PC-9 (cell line): ENCODE data around the gene INPP4A. TPM values are rescaled to one million over a fixed set of nuclear protein-coding genes. Genes with fewer than 3 reads are reported as not detected.

ENCODE experiments used
- BruUV-seq: library from RNA; stranded (reverse); fragments of 400-500 nt; replicated peaks from 2 replicates; lab custom pipeline; 2021; lab: Mats Ljungman, UMichigan
- CTCF ChIA-PET: fragments of 300-600 bp; sonication (Branson Sonifier 250); formaldehyde crosslinking; loops from one replicate; lab custom pipeline; 2022; ENCODE audit warnings: antibody characterized with exemption; lab: Charles Lee
- POLR2A ChIA-PET: fragments of 300-600 bp; sonication (Branson Sonifier 250); formaldehyde crosslinking; loops from one replicate; lab custom pipeline; 2022; ENCODE audit warnings: antibody characterized with exemption; ENCODE audit not compliant: unreplicated experiment; lab: Charles Lee
- DNase-seq, 2 experiments: peaks; one replicate each; pipeline versions ENCODE4 v3.0.0 to v3.0.0-alpha.2; 2015 to 2022; ENCODE audit warnings: mixed read lengths in 1 of 2
- H2AFZ ChIP-seq: fragments of 200-600 bp; sonication (generic); 2 replicates; pipeline ENCODE4 v1.8.1; 2017; ENCODE audit warnings: antibody characterized with exemption
- H3F3A ChIP-seq: fragments of 200-600 bp; sonication (generic); 2 replicates; pipeline ENCODE4 v1.8.1; 2017; ENCODE audit warnings: antibody characterized with exemption, mild to moderate bottlenecking, low read depth; ENCODE audit not compliant: insufficient read depth
- H3K27ac ChIP-seq: fragments of 200-600 bp; sonication (generic); 2 replicates; pipeline ENCODE4 v1.6.1; 2016; ENCODE audit warnings: mixed run types
- H3K27me3 ChIP-seq: fragments of 200-600 bp; sonication (generic); 2 replicates; pipeline ENCODE4 v1.6.1; 2016; ENCODE audit warnings: low read depth, mixed run types; ENCODE audit not compliant: insufficient read depth
- H3K36me3 ChIP-seq: fragments of 200-600 bp; sonication (generic); 2 replicates; pipeline ENCODE4 v1.6.1; 2016; ENCODE audit warnings: low read depth, mixed run types
- H3K4me1 ChIP-seq: fragments of 200-600 bp; sonication (generic); replicated peaks from 2 replicates; pipeline ENCODE4 v1.6.1; 2016; ENCODE audit warnings: mixed run types; ENCODE audit not compliant: insufficient read depth
- H3K4me2 ChIP-seq: fragments of 200-600 bp; sonication (generic); 2 replicates; pipeline ENCODE4 v1.6.1; 2017; ENCODE audit warnings: mixed run types
- H3K4me3 ChIP-seq: fragments of 200-600 bp; sonication (generic); 2 replicates; pipeline ENCODE4 v1.6.1; 2016; ENCODE audit warnings: mixed run types
- H3K79me2 ChIP-seq: fragments of 200-600 bp; sonication (generic); 2 replicates; pipeline ENCODE4 v1.6.1; 2017; ENCODE audit warnings: low read depth, mixed run types
- H3K9me2 ChIP-seq: fragments of 200-600 bp; sonication (generic); 2 replicates; pipeline ENCODE4 v1.8.1; 2017; ENCODE audit warnings: mild to moderate bottlenecking; ENCODE audit not compliant: insufficient read depth
- H3K9me3 ChIP-seq: fragments of 200-600 bp; sonication (generic); 2 replicates; pipeline ENCODE4 v1.8.1; 2016; ENCODE audit warnings: low read depth; ENCODE audit not compliant: insufficient read depth
- H4K20me1 ChIP-seq: fragments of 200-600 bp; sonication (generic); 2 replicates; pipeline ENCODE4 v1.8.1; 2017; ENCODE audit not compliant: insufficient read depth
- EZH2 ChIP-seq: fragments of 200-600 bp; sonication (generic); IDR thresholded peaks from 2 replicates; pipeline ENCODE4 v1.8.0; 2017; ENCODE audit warnings: antibody characterized with exemption, low read depth
- intact Hi-C: fragments of 100-400 bp; cut with micrococcal nuclease; formaldehyde crosslinking; loops from one replicate; pipeline ENCODE4 v1.10.0; 2022; ENCODE audit not compliant: unreplicated experiment
- total RNA-seq: library from RNA; stranded (reverse); gene quantifications from 2 replicates; pipeline ENCODE4 v1.2.3, GENCODE V29; 2021
- TF ChIP-seq, protein P1 (sequence below): fragments of 200-600 bp; sonication (generic); conservative IDR thresholded peaks from 2 replicates; pipeline ENCODE4 v1.6.1; 2017; ENCODE audit warnings: mixed run types, antibody characterized with exemption, mild to moderate bottlenecking, moderate library complexity

The INPP4A gene
- total RNA-seq, 1 experiment from 2014 or later = 52.9 TPM

DNA sequence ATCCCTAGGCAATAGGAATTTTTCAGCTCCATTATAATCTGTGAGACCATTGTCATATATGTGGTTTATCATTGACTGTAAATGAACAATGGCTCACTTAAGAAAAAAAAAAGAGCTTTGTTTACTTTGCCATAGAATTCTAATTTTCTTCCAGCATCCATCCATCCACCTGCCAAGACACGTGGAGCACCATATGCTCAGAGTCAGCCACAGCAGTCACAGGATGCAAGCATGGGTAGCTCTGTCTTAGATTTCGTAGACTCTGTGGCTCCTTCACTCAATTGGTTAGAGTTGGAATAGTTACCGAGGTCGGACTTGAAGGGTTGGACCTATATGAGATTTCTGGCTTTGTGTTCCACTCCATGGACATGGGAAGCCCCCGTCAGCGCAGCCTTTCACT, 88.1 kb downstream of the INPP4A start:
- Histone ChIP-seq H3K9me2 (no peaks in the 10 kb centered on the region), H3K4me1 (no peaks in the 10 kb centered on the region), H2AFZ (no peak overlapping the region), H3K36me3 (no peaks in the 10 kb centered on the region), H3F3A (no peaks in the 10 kb centered on the region), H3K79me2 (no peaks in the 10 kb centered on the region), H3K27me3 (no peaks in the 10 kb centered on the region), H3K4me3 (no peak overlapping the region), H3K4me2 (no peak overlapping the region), H3K27ac (no peak overlapping the region), H4K20me1 (no peaks in the 10 kb centered on the region), H3K9me3 (no peaks in the 10 kb centered on the region)
- no TSS peak for BruUV-seq
- DNase-seq = no peak
- TF ChIP-seq, protein P1, sequence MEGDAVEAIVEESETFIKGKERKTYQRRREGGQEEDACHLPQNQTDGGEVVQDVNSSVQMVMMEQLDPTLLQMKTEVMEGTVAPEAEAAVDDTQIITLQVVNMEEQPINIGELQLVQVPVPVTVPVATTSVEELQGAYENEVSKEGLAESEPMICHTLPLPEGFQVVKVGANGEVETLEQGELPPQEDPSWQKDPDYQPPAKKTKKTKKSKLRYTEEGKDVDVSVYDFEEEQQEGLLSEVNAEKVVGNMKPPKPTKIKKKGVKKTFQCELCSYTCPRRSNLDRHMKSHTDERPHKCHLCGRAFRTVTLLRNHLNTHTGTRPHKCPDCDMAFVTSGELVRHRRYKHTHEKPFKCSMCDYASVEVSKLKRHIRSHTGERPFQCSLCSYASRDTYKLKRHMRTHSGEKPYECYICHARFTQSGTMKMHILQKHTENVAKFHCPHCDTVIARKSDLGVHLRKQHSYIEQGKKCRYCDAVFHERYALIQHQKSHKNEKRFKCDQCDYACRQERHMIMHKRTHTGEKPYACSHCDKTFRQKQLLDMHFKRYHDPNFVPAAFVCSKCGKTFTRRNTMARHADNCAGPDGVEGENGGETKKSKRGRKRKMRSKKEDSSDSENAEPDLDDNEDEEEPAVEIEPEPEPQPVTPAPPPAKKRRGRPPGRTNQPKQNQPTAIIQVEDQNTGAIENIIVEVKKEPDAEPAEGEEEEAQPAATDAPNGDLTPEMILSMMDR = no peak
- no peak for TF ChIP-seq EZH2
- CTCF ChIA-PET = interaction anchor here (0.5 kb wide), 1 partner anchor 44 kb away, joined by 3 read pairs; no protein-coding TSS in a partner anchor
- intact Hi-C loops = no loop called here
- POLR2A ChIA-PET = interaction anchor here (0.6 kb wide), 1 partner anchor 691 kb away, joined by 3 read pairs; no protein-coding TSS in a partner anchor

DNA sequence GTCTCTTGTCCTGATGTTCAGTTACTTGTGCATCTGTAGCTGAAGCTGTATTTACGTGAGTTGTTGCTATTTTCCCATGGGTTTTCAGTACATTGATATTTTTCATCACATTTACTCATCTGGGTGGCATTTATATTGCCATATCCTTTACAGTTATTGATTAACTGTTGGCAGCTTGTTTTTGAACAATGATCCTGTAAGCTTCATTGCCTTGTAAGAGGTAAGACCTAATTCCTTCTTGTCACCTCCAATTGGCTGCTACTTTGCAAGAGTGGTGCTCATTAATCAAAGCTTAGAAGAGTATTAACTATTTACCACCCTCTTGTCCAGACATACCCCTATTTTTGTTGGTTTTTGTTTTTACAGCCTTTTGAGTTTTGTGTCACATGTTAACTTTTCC, 88.9 kb downstream of the INPP4A start:
- TF ChIP-seq EZH2 = no peak
- TF ChIP-seq, protein P1 = no peak
- Histone ChIP-seq H3K27me3 (no peaks in the 10 kb centered on the region), H3K79me2 (no peaks in the 10 kb centered on the region), H3K27ac (no peak overlapping the region), H4K20me1 (no peaks in the 10 kb centered on the region), H3K9me2 (no peaks in the 10 kb centered on the region), H3K9me3 (no peaks in the 10 kb centered on the region), H3K36me3 (no peaks in the 10 kb centered on the region), H3K4me2 (no peak overlapping the region), H3K4me3 (no peak overlapping the region), H3F3A (no peaks in the 10 kb centered on the region), H3K4me1 (no peaks in the 10 kb centered on the region), H2AFZ (no peak overlapping the region)
- ChIA-PET POLR2A (no interaction called here), CTCF (no interaction called here)
- BruUV-seq = no TSS peak
- DNase-seq = no peak
- intact Hi-C loops = no loop called here

DNA sequence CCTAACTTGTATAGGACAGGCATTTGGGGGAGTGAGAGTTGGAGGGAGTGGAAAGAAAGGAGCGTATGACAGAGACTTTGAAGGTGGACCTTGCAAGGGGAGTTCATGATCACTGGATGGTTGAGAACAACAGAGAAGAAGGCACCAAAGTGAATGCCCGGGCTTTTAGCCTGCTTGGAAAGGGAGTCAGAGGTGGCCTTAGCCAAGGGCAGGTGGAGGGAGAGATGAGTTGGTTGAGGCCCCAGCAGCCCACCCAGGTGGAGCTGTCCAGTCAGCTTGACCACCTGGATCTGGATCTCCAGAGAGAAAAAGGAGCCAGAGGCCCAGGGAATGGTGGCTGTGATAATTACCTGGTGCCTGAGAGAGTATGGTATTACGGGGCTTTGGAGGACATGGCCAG, 90.1 kb downstream of the INPP4A start:
- ChIA-PET CTCF (no interaction called here), POLR2A (no interaction called here)
- Histone ChIP-seq H3K4me1 (no peaks in the 10 kb centered on the region), H3K9me3 (no peaks in the 10 kb centered on the region), H4K20me1 (no peaks in the 10 kb centered on the region), H3K27me3 (no peaks in the 10 kb centered on the region), H3K36me3 (no peaks in the 10 kb centered on the region), H3K9me2 (no peaks in the 10 kb centered on the region), H3F3A (no peaks in the 10 kb centered on the region), H3K4me2 (no peak overlapping the region), H3K79me2 (no peaks in the 10 kb centered on the region), H3K27ac (no peak overlapping the region), H2AFZ (no peak overlapping the region), H3K4me3 (no peak overlapping the region)
- intact Hi-C loops = no loop called here
- TF ChIP-seq, protein P1 = no peak
- TF ChIP-seq EZH2 = no peak
- DNase-seq = no peak
- BruUV-seq = no TSS peak
